Suprapubic skin (tissue), 4 donors: ENCODE measurements around the gene MINDY1. TPM values are rescaled to one million over a fixed set of nuclear protein-coding genes. Genes with fewer than 3 reads are reported as not detected.

Experiments
- DNase-seq, 2 donors: peaks; one replicate each; pipeline ENCODE4 v3.0.0-alpha.2; 2019; ENCODE audit warnings: low spot score in 2 of 2
- H3K27ac ChIP-seq: fragments of 200-600 bp; sonication (generic); one replicate; pipeline ENCODE4 v1.5.1; 2019
- H3K27me3 ChIP-seq: fragments of 200-600 bp; sonication (generic); one replicate; pipeline ENCODE4 v1.5.1; 2019
- H3K36me3 ChIP-seq: fragments of 200-600 bp; sonication (generic); one replicate; pipeline ENCODE4 v1.5.1; 2019
- H3K4me1 ChIP-seq: fragments of 200-600 bp; sonication (generic); one replicate; pipeline ENCODE4 v1.5.1; 2019
- H3K4me3 ChIP-seq: fragments of 200-600 bp; sonication (generic); one replicate; pipeline ENCODE4 v1.5.1; 2019; ENCODE audit warnings: mild to moderate bottlenecking
- H3K9me3 ChIP-seq: fragments of 200-600 bp; sonication (generic); one replicate; pipeline ENCODE4 v1.5.1; 2019
- CTCF ChIP-seq, 2 donors: fragments of 200-600 bp in 1 of 2; fragments of 450-650 bp in 1 of 2; sonication (generic) in 1 of 2; IDR thresholded peaks; one replicate each; pipeline ENCODE4 v1.5.1; 2016 to 2019; ENCODE audit warnings: antibody characterized with exemption in 2 of 2, mild to moderate bottlenecking in 1 of 2, moderate library complexity in 1 of 2
- EP300 ChIP-seq: sonication (generic); formaldehyde crosslinking; IDR thresholded peaks from one replicate; pipeline ENCODE4 v1.6.1; 2017; ENCODE audit warnings: antibody characterized with exemption
- POLR2A ChIP-seq, 2 donors: fragments of 450-650 bp; IDR thresholded peaks; one replicate each; pipeline ENCODE4 v1.6.1; 2017; ENCODE audit warnings: antibody characterized with exemption in 2 of 2, mild to moderate bottlenecking in 2 of 2, moderate library complexity in 2 of 2
- POLR2AphosphoS5 ChIP-seq, 3 donors: sonication (generic); formaldehyde crosslinking; IDR thresholded peaks; one replicate each; pipeline ENCODE4 v1.6.1; 2017; ENCODE audit warnings: antibody characterized with exemption in 3 of 3
- WGBS: methylation state at CpG from one replicate; pipeline ENCODE4 v1.1.5; 2018; 5-methylcytosine and 5-hydroxymethylcytosine counted together
- total RNA-seq, 4 donors: library from RNA; depleted of rRNA; stranded (reverse); fragments of >200 nt; gene quantifications; one replicate each; pipeline ENCODE4 v1.1.0, GENCODE V29; 2016

MINDY1 gene
- total RNA-seq, 4 donors from 2014 or later: 31.7 to 59.1 (median 35.8) TPM

DNA sequence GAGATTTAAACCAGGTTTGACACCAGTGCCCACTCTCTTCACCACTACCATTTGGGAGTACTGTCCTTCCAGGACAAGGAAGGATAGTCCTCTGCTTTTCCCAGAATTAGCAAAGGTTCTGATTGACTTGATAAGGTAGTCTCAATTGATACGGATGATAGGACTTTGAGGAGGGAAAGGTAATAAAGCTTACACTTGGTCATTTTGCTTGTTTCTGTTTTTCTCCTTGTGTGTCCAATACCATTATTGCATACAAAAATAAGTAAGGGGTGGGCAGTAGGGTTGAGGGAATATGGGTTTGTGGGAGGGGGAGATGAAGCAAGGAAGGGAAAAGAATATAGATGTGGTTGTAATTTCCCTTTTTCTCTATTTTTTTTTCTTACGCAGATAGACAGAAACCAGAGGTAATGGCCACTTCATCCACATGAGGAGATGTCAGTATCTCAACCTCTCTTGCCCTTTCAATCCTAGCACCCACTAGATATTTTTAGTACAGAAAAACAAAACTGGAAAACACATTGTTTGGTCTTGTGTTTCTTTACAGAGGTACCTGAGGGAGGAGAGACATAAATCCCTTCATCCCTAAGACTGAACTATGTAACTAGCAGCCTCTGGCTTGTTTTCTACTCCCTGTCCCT is 43.5 kb upstream of the MINDY1 start:
- Histone ChIP-seq H3K27me3 (no peaks in the 10 kb centered on the region), H3K27ac (no peak overlapping the region), H3K4me3 (no peak overlapping the region), H3K9me3 (no peaks in the 10 kb centered on the region), H3K4me1 (peaks cover 25% of the 10 kb centered on the region), H3K36me3 (peaks cover 39% of the 10 kb centered on the region)
- DNase-seq: no peak
- peak in 1 of 3 donors; percentile 28 for TF ChIP-seq POLR2AphosphoS5 (IDR thresholded peaks at IDR 0.05)
- TF ChIP-seq POLR2A (IDR thresholded peaks at IDR 0.05): no peak
- WGBS: 74% methylated on average over 2 of the region's 2 CpGs

GRCh38 chr1:151049458-151049857 is 42.8 kb upstream of the MINDY1 start:
- Histone ChIP-seq H3K27me3 (no peaks in the 10 kb centered on the region), H3K36me3 (peaks cover 32% of the 10 kb centered on the region), H3K4me3 (no peak overlapping the region), H3K9me3 (no peaks in the 10 kb centered on the region), H3K27ac (peak overlapping the region; percentile 28), H3K4me1 (peaks cover 25% of the 10 kb centered on the region)
- DNase-seq: no peak
- 83% methylated on average over 3 of the region's 5 CpGs for WGBS
- no peak for TF ChIP-seq CTCF (IDR thresholded peaks at IDR 0.05)
- no peak for TF ChIP-seq POLR2A (IDR thresholded peaks at IDR 0.05)
- TF ChIP-seq POLR2AphosphoS5 (IDR thresholded peaks at IDR 0.05): no peak
- no peak for TF ChIP-seq EP300

GRCh38 chr1:151048645-151049032 is 41.9 kb upstream of the MINDY1 start:
- Histone ChIP-seq H3K36me3 (peaks cover 23% of the 10 kb centered on the region), H3K9me3 (no peaks in the 10 kb centered on the region), H3K27me3 (no peaks in the 10 kb centered on the region), H3K4me3 (peak overlapping the region; percentile 83), H3K27ac (peak overlapping the region; percentile 90), H3K4me1 (peaks cover 25% of the 10 kb centered on the region)
- DNase-seq: no peak
- TF ChIP-seq CTCF (IDR thresholded peaks at IDR 0.05) (peak in 1 of 2 donors; percentile 39), POLR2AphosphoS5 (IDR thresholded peaks at IDR 0.05) (no peak), EP300 (no peak), POLR2A (IDR thresholded peaks at IDR 0.05) (no peak)
- WGBS: 4% methylated on average over 2 of the region's 3 CpGs

- Histone ChIP-seq H3K27ac (peak overlapping the region; percentile 90), H3K9me3 (no peaks in the 10 kb centered on the region), H3K4me3 (peak overlapping the region; percentile 83), H3K27me3 (no peaks in the 10 kb centered on the region), H3K4me1 (peaks cover 25% of the 10 kb centered on the region), H3K36me3 (peaks cover 22% of the 10 kb centered on the region)
- peak; percentile 84 to 88 for DNase-seq
- WGBS: 0% methylated on average over 15 of the region's 48 CpGs
- no peak for TF ChIP-seq EP300
- peak in 2 of 3 donors; percentile 8 to 46 for TF ChIP-seq POLR2AphosphoS5 (IDR thresholded peaks at IDR 0.05)
These were observed 41.4 kb upstream of the MINDY1 start for GRCh38 chr1:151047925-151048644.

GRCh38 chr1:151047591-151047924 is 40.9 kb upstream of the MINDY1 start, which contains the start of gene C1orf56:
Gene C1orf56, plus strand, starts transcription at chr1:151047751. Its CDS starts 97 bp downstream, at chr1:151047848.
- DNase-seq: peak in 1 of 2 donors; percentile 83
- Histone ChIP-seq H3K4me1 (peaks cover 25% of the 10 kb centered on the region), H3K27me3 (no peaks in the 10 kb centered on the region), H3K27ac (peak within 1 kb of the TSS; percentile 90), H3K4me3 (peak within 1 kb of the TSS; percentile 83), H3K36me3 (peaks cover 16% of the 10 kb centered on the region), H3K9me3 (no peaks in the 10 kb centered on the region)
- TF ChIP-seq POLR2AphosphoS5 (IDR thresholded peaks at IDR 0.05) (no peak), EP300 (no peak), POLR2A (IDR thresholded peaks at IDR 0.05) (no peak), CTCF (IDR thresholded peaks at IDR 0.05) (no peak)
- WGBS: 0% methylated on average over 11 of the region's 29 CpGs

DNA sequence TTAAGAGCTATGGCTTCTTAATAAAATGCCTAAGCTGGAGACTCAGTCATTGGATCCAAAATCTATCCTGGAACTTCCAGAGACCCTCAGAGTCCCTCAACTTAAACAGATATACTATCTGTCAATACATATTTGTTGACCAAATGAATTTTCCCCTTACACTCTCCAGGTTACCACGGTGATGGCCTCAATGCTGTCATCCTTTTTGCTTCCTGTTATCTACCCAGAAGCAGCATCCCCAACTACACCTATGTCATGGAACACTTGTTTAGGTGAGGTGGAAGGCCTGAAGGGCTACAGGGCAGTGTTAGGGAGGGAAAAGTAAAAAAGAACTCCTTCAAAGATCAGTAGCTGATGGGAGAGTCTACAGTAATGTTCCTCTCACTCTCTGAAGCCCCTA is 36.5 kb upstream of the MINDY1 start:
- H3K4me3 ChIP-seq: no peak overlapping the region
- no peaks in the 10 kb centered on the region for H3K9me3 ChIP-seq
- no peaks in the 10 kb centered on the region for H3K27me3 ChIP-seq
- TF ChIP-seq EP300 (no peak), POLR2AphosphoS5 (IDR thresholded peaks at IDR 0.05) (no peak), CTCF (IDR thresholded peaks at IDR 0.05) (no peak), POLR2A (IDR thresholded peaks at IDR 0.05) (no peak)
- DNase-seq: no peak
- WGBS: 96% methylated on average over 1 of the region's 1 CpG
- no peak overlapping the region for H3K27ac ChIP-seq
- H3K4me1 ChIP-seq: peaks cover 14% of the 10 kb centered on the region
- peaks cover 9% of the 10 kb centered on the region for H3K36me3 ChIP-seq
